Aorta (tissue), 5 donors: Measurements from ENCODE around the gene KRTAP10-2. TPM values are rescaled to one million over a fixed set of nuclear protein-coding genes. Genes with fewer than 3 reads are reported as not detected.
A peak's percentile ranks its signal among the peaks of the same experiment; 100 is the strongest.

ENCODE experiments used
- ATAC-seq: fragments of 200-7000 bp; cut with Tn5 transposase; one replicate; pipeline ENCODE4 v1.9.1; 2022; ENCODE audit warnings: moderate library complexity; ENCODE audit not compliant: low FRiP score
- DNase-seq, 2 donors: peaks; one replicate each; pipeline ENCODE4 v3.0.0-alpha.2; 2020
- H3K27ac ChIP-seq, 2 donors: one replicate each; pipeline ENCODE4 v1.5.1; 2013; ENCODE audit warnings: low read length in 2 of 2, mild to moderate bottlenecking in 2 of 2, moderate library complexity in 2 of 2, control low read depth in 1 of 2, inconsistent platforms in 1 of 2, low read depth in 1 of 2
- H3K27me3 ChIP-seq, 2 donors: one replicate each; pipeline ENCODE4 v1.6.1; 2013; ENCODE audit warnings: control low read depth in 1 of 2, low read length in 1 of 2, mild to moderate bottlenecking in 1 of 2, moderate library complexity in 1 of 2; ENCODE audit not compliant: insufficient read depth in 2 of 2, control insufficient read depth in 1 of 2
- H3K36me3 ChIP-seq, 2 donors: one replicate each; pipeline ENCODE4 v1.6.1; 2013; ENCODE audit warnings: control low read depth in 1 of 2, low read length in 1 of 2, mild to moderate bottlenecking in 1 of 2; ENCODE audit not compliant: insufficient read depth in 2 of 2, control insufficient read depth in 1 of 2
- H3K4me1 ChIP-seq, 2 donors: one replicate each; pipeline ENCODE4 v1.6.1; 2013; ENCODE audit warnings: low read length in 2 of 2, control low read depth in 1 of 2, mild to moderate bottlenecking in 1 of 2, moderate library complexity in 1 of 2; ENCODE audit not compliant: insufficient read depth in 2 of 2, control insufficient read depth in 1 of 2
- H3K4me3 ChIP-seq, 2 donors: one replicate each; pipeline ENCODE4 v1.5.1; 2013; ENCODE audit warnings: low read length in 2 of 2, control low read depth in 1 of 2, mild to moderate bottlenecking in 1 of 2
- H3K9me3 ChIP-seq: one replicate; pipeline ENCODE4 v1.6.1; 2013; ENCODE audit warnings: mild to moderate bottlenecking, low read length; ENCODE audit not compliant: control insufficient read depth
- WGBS, 2 donors: extraction: QIAGEN DNeasy Blood & Tissue Kit; methylation state at CpG; one replicate each; pipeline ENCODE4 v1.1.7; 2013; 5-methylcytosine and 5-hydroxymethylcytosine counted together
- intact Hi-C, 2 donors: fragments of 100-400 bp; cut with DNase I; formaldehyde crosslinking; loops; one replicate each; pipeline versions ENCODE4 v1.14.2 to v1.15.0; 2022
- polyA plus RNA-seq, 2 donors: library from polyadenylated mRNA; stranded (reverse); fragments of 200-250 nt; gene quantifications; one replicate each; pipeline ENCODE4 v1.2.3, GENCODE V29; 2013
- total RNA-seq, 2 donors: library from RNA; stranded (reverse); fragmentation: NEBNext Ultra II Directional; extraction: Animal tissue kit (Norgen Biotek cat#: 25700); gene quantifications; one replicate each; pipeline ENCODE4 v1.2.1, GENCODE V29; 2021
- donor health status: healthy with polysubstance abuse.
- donor health status: Bipolar disorder and iron deficiency.
- donor health status: DM: no; HTN: no; CAD: no.
- donor health status: DM: no; HTN: no; CAD: no.
- donor health status: DM: yes; HTN: yes; CAD: no.

The KRTAP10-2 gene
- total and polyA plus RNA-seq, 4 donors, result not detected

GRCh38 chr21:44571296-44571695 is 20.0 kb upstream of the KRTAP10-2 start:
- H3K4me1 ChIP-seq, result no peaks in the 10 kb centered on the region
- 72 to 87% methylated on average over 4 of the region's 4 CpGs for WGBS, 2 donors
- H3K27me3 ChIP-seq, result no peaks in the 10 kb centered on the region
- intact Hi-C loops, result no loop called here
- DNase-seq (no peak), ATAC-seq (no peak)
- H3K9me3 ChIP-seq, result peaks cover 2% of the 10 kb centered on the region
- no peaks in the 10 kb centered on the region for H3K36me3 ChIP-seq
- H3K27ac ChIP-seq, result no peak overlapping the region
- H3K4me3 ChIP-seq, result no peak overlapping the region

- ATAC-seq (no peak), DNase-seq (peak in 1 of 2 donors; percentile 59)
- intact Hi-C loops, result no loop called here
- Histone ChIP-seq H3K36me3 (no peaks in the 10 kb centered on the region), H3K9me3 (peaks cover 2% of the 10 kb centered on the region), H3K4me1 (no peaks in the 10 kb centered on the region), H3K27ac (no peak overlapping the region), H3K4me3 (no peak overlapping the region), H3K27me3 (no peaks in the 10 kb centered on the region)
- WGBS, 2 donors, result 88 to 90% methylated on average over 12 of the region's 12 CpGs
These were observed 18.7 kb upstream of the KRTAP10-2 start for GRCh38 chr21:44569861-44570517.

GRCh38 chr21:44568667-44569556 is 17.6 kb upstream of the KRTAP10-2 start:
- H3K9me3 ChIP-seq, result peaks cover 2% of the 10 kb centered on the region
- H3K27ac ChIP-seq, result no peak overlapping the region
- DNase-seq, result no peak
- H3K4me3 ChIP-seq, result no peak overlapping the region
- H3K36me3 ChIP-seq, result no peaks in the 10 kb centered on the region
- no peaks in the 10 kb centered on the region for H3K4me1 ChIP-seq
- no peaks in the 10 kb centered on the region for H3K27me3 ChIP-seq
- no peak for ATAC-seq
- WGBS, 2 donors, result 80 to 84% methylated on average over 27 of the region's 27 CpGs
- intact Hi-C loops, result no loop called here

- ATAC-seq, result no peak
- Histone ChIP-seq H3K4me1 (no peaks in the 10 kb centered on the region), H3K4me3 (no peak overlapping the region), H3K9me3 (peaks cover 2% of the 10 kb centered on the region), H3K36me3 (no peaks in the 10 kb centered on the region), H3K27me3 (no peaks in the 10 kb centered on the region), H3K27ac (no peak overlapping the region)
- intact Hi-C loops, result no loop called here
- DNase-seq, result no peak
- 84 to 88% methylated on average over 12 of the region's 12 CpGs for WGBS, 2 donors
These were observed 17.0 kb upstream of the KRTAP10-2 start for GRCh38 chr21:44568261-44568660.

- 94 to 95% methylated on average over 18 of the region's 18 CpGs for WGBS, 2 donors
- H3K4me1 ChIP-seq, result no peaks in the 10 kb centered on the region
- peaks cover 2% of the 10 kb centered on the region for H3K9me3 ChIP-seq
- no peaks in the 10 kb centered on the region for H3K27me3 ChIP-seq
- no peak for ATAC-seq
- H3K27ac ChIP-seq, result no peak overlapping the region
- H3K4me3 ChIP-seq, result no peak overlapping the region
- no peak for DNase-seq
- intact Hi-C loops, result no loop called here
- H3K36me3 ChIP-seq, result no peaks in the 10 kb centered on the region
These were observed 16.3 kb upstream of the KRTAP10-2 start for GRCh38 chr21:44567481-44568171.

GRCh38 chr21:44566403-44566802 is 15.1 kb upstream of the KRTAP10-2 start:
- no peak for ATAC-seq

GRCh38 chr21:44564886-44565598 is 13.7 kb upstream of the KRTAP10-2 start:
- Histone ChIP-seq H3K27me3 (no peaks in the 10 kb centered on the region), H3K9me3 (no peaks in the 10 kb centered on the region), H3K4me1 (no peaks in the 10 kb centered on the region), H3K27ac (no peak overlapping the region), H3K36me3 (no peaks in the 10 kb centered on the region), H3K4me3 (no peak overlapping the region)
- intact Hi-C loops, result no loop called here
- DNase-seq (no peak), ATAC-seq (no peak)
- WGBS, 2 donors, result 0 to 40% methylated on average over 1 of the region's 1 CpG

More at GRCh38 chr21:44566403-44566802, 15.1 kb upstream of the KRTAP10-2 start:
- Histone ChIP-seq H3K9me3 (peaks cover 2% of the 10 kb centered on the region), H3K4me3 (no peak overlapping the region), H3K36me3 (no peaks in the 10 kb centered on the region), H3K27me3 (no peaks in the 10 kb centered on the region), H3K27ac (no peak overlapping the region), H3K4me1 (no peaks in the 10 kb centered on the region)
- 49 to 56% methylated on average over 1 of the region's 1 CpG for WGBS, 2 donors
- intact Hi-C loops, result no loop called here
- no peak for DNase-seq

- no peaks in the 10 kb centered on the region for H3K4me1 ChIP-seq
- intact Hi-C loops, result no loop called here
- no peak overlapping the region for H3K4me3 ChIP-seq
- 96 to 98% methylated on average over 1 of the region's 1 CpG for WGBS, 2 donors
- DNase-seq (no peak), ATAC-seq (no peak)
- H3K27me3 ChIP-seq, result no peaks in the 10 kb centered on the region
- no peaks in the 10 kb centered on the region for H3K9me3 ChIP-seq
- no peak overlapping the region for H3K27ac ChIP-seq
- no peaks in the 10 kb centered on the region for H3K36me3 ChIP-seq
These were observed 12.8 kb upstream of the KRTAP10-2 start for GRCh38 chr21:44564099-44564498.
